Nephron progenitor cell (in vitro differentiated cells): ENCODE data around the gene DHX58.
A peak's percentile ranks its signal among the peaks of the same experiment; 100 is the strongest.

Source experiments
- DNase-seq: peaks from one replicate; pipeline ENCODE4 v3.0.0; 2021
- H3K27ac Mint-ChIP-seq: 2 replicates; pipeline ENCODE4 v1.8.0; 2021; ENCODE audit warnings: mild to moderate bottlenecking, moderate library complexity, mixed read lengths
- H3K27me3 Mint-ChIP-seq: 2 replicates; pipeline ENCODE4 v1.8.0; 2021; ENCODE audit warnings: mild to moderate bottlenecking, low read depth, mixed read lengths; ENCODE audit not compliant: poor library complexity
- H3K36me3 Mint-ChIP-seq: 2 replicates; pipeline ENCODE4 v1.8.0; 2021; ENCODE audit warnings: low read depth, mixed read lengths
- H3K4me1 Mint-ChIP-seq: 2 replicates; pipeline ENCODE4 v1.8.0; 2021; ENCODE audit warnings: mixed read lengths
- H3K4me3 Mint-ChIP-seq: 2 replicates; pipeline ENCODE4 v1.8.0; 2021; ENCODE audit warnings: mild to moderate bottlenecking, moderate library complexity, mixed read lengths
- H3K9me3 Mint-ChIP-seq: 2 replicates; pipeline ENCODE4 v1.8.0; 2021; ENCODE audit warnings: mild to moderate bottlenecking, moderate library complexity, mixed read lengths
- TF ChIP-seq, protein P1 (sequence below): fragments of 200-600 bp; sonication (generic); IDR thresholded peaks from 2 replicates; pipeline ENCODE4 v1.5.0; 2021; ENCODE audit warnings: antibody characterized with exemption

Gene DHX58

DNA sequence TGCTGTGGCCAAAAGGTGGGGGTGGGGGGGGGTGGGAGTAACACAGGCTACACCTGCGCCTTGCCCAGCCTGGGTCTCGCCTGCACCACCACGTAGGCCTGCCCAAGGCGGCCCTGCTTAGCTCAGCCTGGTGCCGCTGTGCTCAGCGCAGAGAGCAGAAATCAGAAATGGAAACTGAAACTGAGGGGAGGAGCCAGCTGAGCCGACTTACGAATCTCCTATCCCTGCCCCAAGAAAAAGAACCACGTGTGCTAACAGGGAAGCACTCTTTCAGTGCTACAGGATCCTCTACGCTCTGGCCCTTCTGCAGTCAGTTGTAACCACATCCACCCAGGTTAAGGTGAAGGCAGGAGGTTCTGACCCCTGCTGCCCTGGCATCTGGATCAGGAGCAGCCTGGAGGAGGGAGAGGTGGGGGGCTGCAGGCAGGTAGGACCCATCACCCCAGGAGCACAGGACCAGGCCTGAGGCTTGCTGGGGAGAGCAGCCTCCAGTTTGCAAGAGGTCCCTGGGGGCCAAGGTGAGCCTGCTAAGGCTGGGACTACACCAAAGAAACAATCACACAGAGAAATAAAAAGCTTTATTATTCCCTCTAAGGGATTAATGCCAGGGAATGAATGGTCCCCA lies at the start of gene DHX58:
DHX58 (minus strand) TSS at position 163 of the 625 bp plus-strand sequence. CDS start 822 bp downstream, outside the sequence.
- TF ChIP-seq, protein P1, sequence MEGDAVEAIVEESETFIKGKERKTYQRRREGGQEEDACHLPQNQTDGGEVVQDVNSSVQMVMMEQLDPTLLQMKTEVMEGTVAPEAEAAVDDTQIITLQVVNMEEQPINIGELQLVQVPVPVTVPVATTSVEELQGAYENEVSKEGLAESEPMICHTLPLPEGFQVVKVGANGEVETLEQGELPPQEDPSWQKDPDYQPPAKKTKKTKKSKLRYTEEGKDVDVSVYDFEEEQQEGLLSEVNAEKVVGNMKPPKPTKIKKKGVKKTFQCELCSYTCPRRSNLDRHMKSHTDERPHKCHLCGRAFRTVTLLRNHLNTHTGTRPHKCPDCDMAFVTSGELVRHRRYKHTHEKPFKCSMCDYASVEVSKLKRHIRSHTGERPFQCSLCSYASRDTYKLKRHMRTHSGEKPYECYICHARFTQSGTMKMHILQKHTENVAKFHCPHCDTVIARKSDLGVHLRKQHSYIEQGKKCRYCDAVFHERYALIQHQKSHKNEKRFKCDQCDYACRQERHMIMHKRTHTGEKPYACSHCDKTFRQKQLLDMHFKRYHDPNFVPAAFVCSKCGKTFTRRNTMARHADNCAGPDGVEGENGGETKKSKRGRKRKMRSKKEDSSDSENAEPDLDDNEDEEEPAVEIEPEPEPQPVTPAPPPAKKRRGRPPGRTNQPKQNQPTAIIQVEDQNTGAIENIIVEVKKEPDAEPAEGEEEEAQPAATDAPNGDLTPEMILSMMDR: no peak
- H3K27me3 Mint-ChIP-seq: peaks cover 13% of the 10 kb centered on the region
- DNase-seq: no peak

DNA sequence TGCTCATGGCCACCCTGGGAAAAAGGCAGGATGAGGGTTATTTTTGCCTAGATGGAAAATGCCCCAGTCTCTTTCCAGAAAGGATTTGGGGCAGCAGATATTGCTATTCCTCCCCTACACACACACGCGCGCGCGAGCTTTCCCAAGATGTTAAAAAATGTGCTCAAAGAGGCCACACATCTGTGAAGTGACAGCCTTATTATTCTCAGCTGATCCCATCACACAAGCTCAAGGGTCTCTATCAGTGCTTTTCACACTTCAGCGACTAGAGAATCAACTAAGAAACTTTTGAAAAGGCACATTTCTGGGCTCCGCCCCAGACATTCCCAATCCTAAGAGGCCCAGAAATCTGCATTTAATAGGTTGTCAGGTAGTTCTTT lies 48.0 kb upstream of the DHX58 start:
- H3K36me3 Mint-ChIP-seq: no peaks in the 10 kb centered on the region
- no peaks in the 10 kb centered on the region for H3K9me3 Mint-ChIP-seq
- no peak for DNase-seq
- H3K4me3 Mint-ChIP-seq: no peak overlapping the region
- peaks cover 31% of the 10 kb centered on the region for H3K4me1 Mint-ChIP-seq
- H3K27me3 Mint-ChIP-seq: peaks cover 15% of the 10 kb centered on the region
- H3K27ac Mint-ChIP-seq: no peak overlapping the region
- TF ChIP-seq, protein P1: no peak

More for the DNA sequence above, at the start of gene DHX58:
- Mint-ChIP-seq H3K27ac (no peak within 1 kb of the TSS), H3K9me3 (no peaks in the 10 kb centered on the region), H3K36me3 (peaks cover 14% of the 10 kb centered on the region), H3K4me1 (peaks cover 42% of the 10 kb centered on the region), H3K4me3 (no peak within 1 kb of the TSS)

DNA sequence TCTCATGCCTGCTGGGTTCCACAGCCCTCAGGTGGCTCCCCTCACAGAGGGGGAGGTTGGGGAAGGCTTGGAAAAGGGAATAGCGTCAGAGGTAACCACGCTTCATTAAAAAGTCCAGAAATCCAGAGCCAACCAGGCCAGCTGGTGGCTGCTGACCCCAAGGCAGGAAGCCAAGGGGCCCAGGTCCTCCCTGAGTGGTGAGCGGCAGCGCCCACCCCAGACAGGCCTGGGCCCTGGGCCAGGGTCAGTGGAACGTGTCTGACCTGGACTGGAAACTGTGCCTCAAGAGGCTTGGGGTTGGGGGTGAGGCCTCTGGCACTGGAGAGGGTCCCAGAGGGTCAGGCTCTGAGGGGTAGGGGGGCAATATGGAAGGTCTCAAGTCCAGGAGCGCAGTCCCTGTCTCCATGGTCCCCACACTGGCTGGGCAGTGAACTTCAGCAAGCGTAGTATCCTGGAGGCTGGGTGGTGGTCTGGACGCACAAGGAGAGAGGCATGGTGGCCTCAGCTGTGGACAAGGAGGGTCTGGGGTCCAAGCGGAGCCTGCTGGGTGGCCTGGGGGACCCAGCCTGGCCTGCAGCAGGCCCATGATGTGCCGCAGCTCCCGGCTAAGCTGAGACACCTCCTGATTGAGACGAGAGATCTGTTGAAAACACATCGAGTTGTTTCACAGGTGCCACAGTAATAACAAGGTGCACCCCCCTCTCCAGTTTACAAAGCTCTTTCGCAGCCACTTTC lies 47.4 kb upstream of the DHX58 start:
- Mint-ChIP-seq H3K4me3 (no peak overlapping the region), H3K36me3 (no peaks in the 10 kb centered on the region), H3K4me1 (peaks cover 33% of the 10 kb centered on the region), H3K27ac (peak overlapping the region; percentile 37), H3K27me3 (peaks cover 15% of the 10 kb centered on the region), H3K9me3 (no peaks in the 10 kb centered on the region)
- TF ChIP-seq, protein P1: no peak
- no peak for DNase-seq

DNA sequence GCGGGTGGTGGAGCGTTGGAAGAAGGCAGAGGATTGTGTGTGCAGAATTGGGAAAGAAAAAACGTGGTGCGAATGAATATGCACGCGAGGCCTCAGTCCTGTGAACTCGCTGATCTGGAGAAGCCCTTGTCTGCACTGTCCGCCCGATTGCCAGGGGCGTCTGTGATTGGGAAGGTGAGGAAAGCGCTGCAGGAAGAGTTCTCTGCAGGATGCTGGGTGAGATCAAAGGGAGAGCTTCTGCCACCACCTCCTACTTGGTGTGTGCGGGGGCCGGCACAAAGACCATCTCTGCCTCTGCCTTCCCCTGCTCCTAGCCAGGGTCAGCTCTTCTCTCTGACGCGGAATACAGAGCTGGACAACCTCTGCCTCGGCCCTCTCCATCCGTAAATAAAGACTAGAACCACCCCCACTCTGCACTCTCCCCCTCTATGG lies 43.1 kb upstream of the DHX58 start:
- no peak for DNase-seq
- Mint-ChIP-seq H3K9me3 (no peaks in the 10 kb centered on the region), H3K4me1 (peaks cover 44% of the 10 kb centered on the region), H3K27ac (no peak overlapping the region), H3K4me3 (peak overlapping the region; percentile 98), H3K36me3 (no peaks in the 10 kb centered on the region), H3K27me3 (peaks cover 6% of the 10 kb centered on the region)
- TF ChIP-seq, protein P1: no peak

DNA sequence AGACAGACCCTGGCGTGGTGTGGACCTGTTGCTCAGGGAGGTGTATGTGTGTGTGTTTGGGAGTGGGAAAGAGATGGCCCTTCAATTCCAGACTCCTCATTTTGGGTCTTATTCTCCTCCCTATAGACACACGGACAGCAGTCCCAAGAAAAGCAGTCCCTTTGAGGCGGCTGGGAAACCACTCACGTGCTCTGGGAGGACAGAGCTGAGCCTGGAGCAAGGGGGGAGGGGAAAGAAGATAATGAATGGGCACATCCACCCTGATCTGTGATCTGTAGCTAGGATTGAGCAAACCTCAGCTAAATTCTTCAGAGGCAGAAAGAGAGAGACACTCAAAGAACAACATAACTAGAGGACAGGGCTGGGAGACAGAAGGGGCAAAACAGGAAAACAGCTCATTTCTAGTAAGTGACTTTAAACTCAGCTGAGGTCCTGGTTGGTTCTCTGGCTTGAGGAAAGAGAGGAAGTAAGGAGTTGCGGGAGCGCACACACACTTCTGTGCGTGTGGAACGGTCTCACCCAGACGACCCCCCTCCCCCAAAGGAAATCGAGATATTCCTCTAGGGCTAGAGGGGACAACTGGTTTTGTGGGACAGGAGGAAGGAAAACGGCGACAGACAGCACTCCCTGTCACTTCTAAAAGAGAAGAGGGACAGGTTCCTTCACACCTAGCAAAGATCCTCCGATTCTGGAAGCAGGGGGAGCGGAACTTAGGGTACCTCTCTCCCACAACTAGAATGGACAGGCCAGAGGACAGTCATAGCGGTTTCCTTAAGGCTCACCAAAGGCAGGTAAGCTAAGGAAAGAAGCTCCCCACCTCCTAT lies 41.6 kb upstream of the DHX58 start:
- Mint-ChIP-seq H3K4me3 (peak overlapping the region; percentile 98), H3K36me3 (no peaks in the 10 kb centered on the region), H3K27ac (peak overlapping the region; percentile 92), H3K4me1 (peaks cover 35% of the 10 kb centered on the region), H3K27me3 (peaks cover 6% of the 10 kb centered on the region), H3K9me3 (no peaks in the 10 kb centered on the region)
- TF ChIP-seq, protein P1: no peak
- no peak for DNase-seq
